Effector memory CD8-positive, alpha-beta T cell (primary cell): ENCODE data around the gene RABGAP1.

ENCODE experiments used
- ATAC-seq: fragments of 150-1000 bp; cut with Tn5 transposase; replicated peaks from 2 replicates; pipeline ENCODE4 v1.10.0; 2021; ENCODE audit warnings: mild to moderate bottlenecking, moderate library complexity
- DNase-seq, 3 experiments: peaks; one replicate each; pipeline ENCODE4 v3.0.0; 2021
- H3K27ac Mint-ChIP-seq, 2 donors: one replicate each; pipeline ENCODE4 v1.8.0; 2022; ENCODE audit warnings: mild to moderate bottlenecking in 2 of 2, mixed read lengths in 2 of 2, moderate library complexity in 2 of 2
- H3K27me3 Mint-ChIP-seq, 2 donors: one replicate each; pipeline ENCODE4 v1.8.0; 2022; ENCODE audit warnings: mixed read lengths in 2 of 2
- H3K36me3 Mint-ChIP-seq: one replicate; pipeline ENCODE4 v1.8.0; 2022; ENCODE audit warnings: mild to moderate bottlenecking, moderate library complexity, mixed read lengths; ENCODE audit not compliant: insufficient read depth
- H3K4me1 Mint-ChIP-seq, 2 donors: one replicate each; pipeline ENCODE4 v1.8.0; 2022; ENCODE audit warnings: low read depth in 2 of 2, mixed read lengths in 2 of 2
- H3K4me3 Mint-ChIP-seq, 2 donors: one replicate each; pipeline ENCODE4 v1.8.0; 2022; ENCODE audit warnings: mild to moderate bottlenecking in 2 of 2, mixed read lengths in 2 of 2, moderate library complexity in 2 of 2
- H3K9me3 Mint-ChIP-seq, 2 donors: one replicate each; pipeline ENCODE4 v1.8.0; 2022; ENCODE audit warnings: mixed read lengths in 2 of 2

Gene RABGAP1

DNA sequence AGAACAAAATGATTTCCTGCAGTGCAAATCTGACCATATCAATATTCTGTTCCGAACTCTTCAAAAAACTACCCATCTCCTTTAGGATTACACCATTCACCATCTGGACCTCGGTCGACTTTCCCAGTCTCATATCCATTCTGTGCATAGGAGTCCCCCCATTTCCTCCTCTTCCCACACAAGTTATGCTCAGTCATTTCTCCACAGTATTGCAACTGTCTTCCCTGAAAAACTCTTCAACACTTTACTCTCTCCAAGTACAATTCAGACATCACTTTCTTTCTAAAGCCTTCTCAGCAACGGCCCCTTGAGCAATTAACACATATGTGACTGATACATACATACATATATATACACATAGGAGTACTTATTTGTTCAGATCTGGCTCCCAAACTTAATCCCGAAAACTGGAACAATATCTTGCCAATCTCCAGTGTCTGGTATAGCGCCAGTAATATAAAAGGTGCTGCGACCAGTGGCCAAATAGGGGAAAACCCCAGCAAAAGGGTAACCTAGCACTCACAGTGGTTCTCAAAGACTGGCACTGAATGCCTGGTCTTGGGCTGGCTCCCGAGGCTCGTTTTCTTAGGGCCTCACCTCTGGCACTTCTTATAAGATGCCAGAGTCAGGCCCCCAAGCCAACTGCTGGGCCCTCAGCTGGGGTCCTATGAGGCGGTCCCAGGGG lies 10.1 kb upstream of the RABGAP1 start:
- peak; percentile 21 for ATAC-seq
- H3K27me3 Mint-ChIP-seq: no peaks in the 10 kb centered on the region
- no peak for DNase-seq
- H3K36me3 Mint-ChIP-seq: peaks cover 8% of the 10 kb centered on the region
- H3K9me3 Mint-ChIP-seq: no peaks in the 10 kb centered on the region
- no peak overlapping the region for H3K4me3 Mint-ChIP-seq
- H3K27ac Mint-ChIP-seq: no peak overlapping the region
- H3K4me1 Mint-ChIP-seq: peaks cover 9 to 20% of the 10 kb centered on the region in 2 donors

DNA sequence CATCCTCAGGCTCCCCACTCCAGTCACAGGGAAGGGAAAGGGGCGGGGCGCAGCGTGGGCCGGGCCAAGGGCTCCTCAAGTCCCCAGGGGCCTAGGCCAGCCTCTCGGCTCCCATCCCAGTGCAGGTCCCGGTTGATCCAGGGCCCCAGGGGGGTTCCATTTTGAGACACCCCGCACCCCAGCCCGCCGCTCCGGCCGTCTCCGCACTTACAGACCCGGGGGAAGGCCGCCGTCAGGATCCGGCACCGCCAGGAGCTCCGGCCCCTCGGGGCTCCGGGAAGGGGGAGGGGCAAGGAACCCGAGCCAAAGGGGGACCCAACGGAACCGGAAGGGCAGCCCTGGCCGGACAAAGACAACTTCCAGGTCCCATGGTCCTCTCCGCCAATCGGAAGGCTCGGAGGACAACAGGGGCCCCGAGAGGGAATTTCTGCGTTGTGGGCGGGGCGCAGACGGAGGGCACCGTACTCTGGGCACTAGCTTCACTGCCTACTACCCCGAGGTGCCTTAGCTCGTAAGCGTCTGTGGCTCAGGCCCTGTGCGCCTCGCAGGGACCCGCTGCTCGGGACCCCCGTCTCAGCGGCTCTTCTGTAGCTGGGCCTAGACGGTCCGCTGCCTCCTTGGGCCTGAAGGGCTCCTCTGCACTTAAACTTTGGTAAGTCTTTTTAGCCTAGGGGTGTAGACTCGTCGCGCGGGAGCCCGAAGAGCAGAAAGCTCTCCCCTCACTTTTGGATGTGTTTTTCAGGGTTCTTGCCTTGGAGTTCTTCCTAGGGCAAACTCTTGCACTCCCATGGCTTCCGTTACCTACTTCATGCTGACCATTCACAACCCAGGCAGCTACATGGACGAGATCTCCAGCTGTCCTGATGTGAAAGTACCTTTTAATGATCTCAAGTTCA lies 9.3 kb upstream of the RABGAP1 start, which contains the start of gene ZBTB26:
ZBTB26 (minus strand) TSS at position 287 of the 896 bp plus-strand sequence. CDS start 11,578 bp downstream, outside the sequence.
- no peaks in the 10 kb centered on the region for H3K27me3 Mint-ChIP-seq
- peak; percentile 97 for ATAC-seq
- peaks cover 8% of the 10 kb centered on the region for H3K36me3 Mint-ChIP-seq

DNA sequence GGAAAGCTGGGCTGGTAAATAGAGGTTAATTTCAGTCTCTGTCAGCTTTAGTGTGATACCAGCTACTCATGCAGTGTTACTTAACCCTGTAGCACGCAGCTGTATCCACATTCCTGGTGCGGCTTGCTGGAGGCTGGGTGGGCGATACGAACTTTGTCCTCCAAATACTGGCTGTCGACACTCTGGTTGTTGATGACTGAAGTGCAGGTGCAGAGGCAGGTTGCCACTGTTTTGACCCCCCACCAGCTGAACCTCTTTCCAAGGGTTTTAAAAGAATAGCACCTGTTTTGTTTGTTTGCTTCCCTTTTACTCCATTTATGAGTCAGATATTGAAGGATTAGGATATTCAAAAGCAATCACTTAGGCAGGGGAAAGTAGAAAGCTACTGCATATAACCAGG lies 4.4 kb upstream of the RABGAP1 start:
- Mint-ChIP-seq H3K4me1 (peaks cover 15 to 31% of the 10 kb centered on the region in 2 donors), H3K4me3 (no peak overlapping the region), H3K27ac (no peak overlapping the region), H3K9me3 (no peaks in the 10 kb centered on the region), H3K36me3 (peaks cover 17% of the 10 kb centered on the region), H3K27me3 (no peaks in the 10 kb centered on the region)
- DNase-seq: no peak
- no peak for ATAC-seq

More for the DNA sequence above, 9.3 kb upstream of the RABGAP1 start, which contains the start of gene ZBTB26:
- H3K9me3 Mint-ChIP-seq: no peaks in the 10 kb centered on the region
- no peak within 1 kb of the TSS for H3K27ac Mint-ChIP-seq
- H3K4me1 Mint-ChIP-seq: peaks cover 9 to 20% of the 10 kb centered on the region in 2 donors
- no peak within 1 kb of the TSS for H3K4me3 Mint-ChIP-seq
- peak; percentile 84 to 89 (median 87) for DNase-seq

DNA sequence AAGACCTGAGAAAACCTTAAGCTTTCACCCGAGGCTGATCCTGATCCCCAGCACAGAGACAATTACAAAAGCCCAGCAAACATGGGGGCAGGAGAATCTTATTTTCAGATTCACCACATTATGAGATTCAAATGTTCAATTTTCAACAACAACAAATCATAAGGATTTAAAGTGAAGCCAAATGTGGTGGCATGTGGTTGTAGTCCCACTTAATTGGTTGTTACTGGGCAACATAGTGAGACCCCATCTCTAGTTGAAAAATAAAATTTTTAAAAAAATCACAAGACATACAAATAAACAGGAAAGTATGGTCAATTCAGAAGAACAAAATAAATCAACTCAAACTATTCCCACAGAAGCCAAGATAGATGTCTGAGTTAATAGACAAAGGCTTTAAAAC lies 3.9 kb upstream of the RABGAP1 start:
- Mint-ChIP-seq H3K4me1 (peaks cover 19 to 34% of the 10 kb centered on the region in 2 donors), H3K36me3 (peaks cover 20% of the 10 kb centered on the region), H3K27ac (no peak overlapping the region), H3K27me3 (no peaks in the 10 kb centered on the region), H3K4me3 (no peak overlapping the region), H3K9me3 (no peaks in the 10 kb centered on the region)
- no peak for DNase-seq
- ATAC-seq: no peak

DNA sequence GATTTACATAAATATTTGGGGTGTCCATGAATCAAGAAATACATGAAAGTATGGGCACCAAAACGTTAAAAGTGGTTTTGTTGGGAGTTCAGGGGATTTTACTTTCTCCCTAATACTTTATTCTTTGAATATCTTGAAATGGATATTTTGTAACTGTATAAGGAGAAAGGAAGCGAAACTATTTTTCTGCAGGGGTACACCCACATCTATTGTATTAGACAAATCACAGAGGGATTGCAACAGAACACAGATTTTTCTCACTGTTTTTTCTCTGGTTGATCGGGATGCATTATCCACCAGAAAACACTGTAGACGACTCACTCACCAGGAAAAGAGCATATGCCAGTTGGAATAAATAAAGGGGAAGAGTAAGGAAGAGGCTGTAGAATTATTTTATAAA lies 1.2 kb upstream of the RABGAP1 start:
- Mint-ChIP-seq H3K36me3 (peaks cover 15% of the 10 kb centered on the region), H3K27me3 (no peaks in the 10 kb centered on the region), H3K27ac (peak overlapping the region in 1 of 2 donors; percentile 46), H3K9me3 (no peaks in the 10 kb centered on the region), H3K4me3 (peak overlapping the region in 1 of 2 donors; percentile 51), H3K4me1 (peaks cover 14 to 27% of the 10 kb centered on the region in 2 donors)
- no peak for DNase-seq
- ATAC-seq: no peak

DNA sequence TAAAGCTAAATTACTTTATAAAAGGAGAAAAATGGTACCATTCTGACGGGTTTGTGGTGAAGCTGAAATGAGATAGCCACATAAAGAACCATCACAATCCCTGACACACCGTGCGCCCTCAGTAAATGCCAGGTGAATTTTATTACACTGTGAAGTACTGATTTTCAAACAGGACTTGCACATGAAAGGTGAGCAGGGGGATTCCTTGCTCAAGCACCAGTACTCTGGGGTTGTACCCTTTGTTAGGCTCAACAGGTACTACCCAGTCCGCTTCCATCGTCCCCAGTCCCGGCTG lies 419 bp upstream of the RABGAP1 start:
- ATAC-seq: no peak
- Mint-ChIP-seq H3K27ac (peak overlapping the region; percentile 94 to 95), H3K4me1 (peaks cover 16 to 25% of the 10 kb centered on the region in 2 donors), H3K27me3 (no peaks in the 10 kb centered on the region), H3K9me3 (no peaks in the 10 kb centered on the region), H3K36me3 (peaks cover 13% of the 10 kb centered on the region), H3K4me3 (peak overlapping the region; percentile 92 to 93)
- DNase-seq: no peak

DNA sequence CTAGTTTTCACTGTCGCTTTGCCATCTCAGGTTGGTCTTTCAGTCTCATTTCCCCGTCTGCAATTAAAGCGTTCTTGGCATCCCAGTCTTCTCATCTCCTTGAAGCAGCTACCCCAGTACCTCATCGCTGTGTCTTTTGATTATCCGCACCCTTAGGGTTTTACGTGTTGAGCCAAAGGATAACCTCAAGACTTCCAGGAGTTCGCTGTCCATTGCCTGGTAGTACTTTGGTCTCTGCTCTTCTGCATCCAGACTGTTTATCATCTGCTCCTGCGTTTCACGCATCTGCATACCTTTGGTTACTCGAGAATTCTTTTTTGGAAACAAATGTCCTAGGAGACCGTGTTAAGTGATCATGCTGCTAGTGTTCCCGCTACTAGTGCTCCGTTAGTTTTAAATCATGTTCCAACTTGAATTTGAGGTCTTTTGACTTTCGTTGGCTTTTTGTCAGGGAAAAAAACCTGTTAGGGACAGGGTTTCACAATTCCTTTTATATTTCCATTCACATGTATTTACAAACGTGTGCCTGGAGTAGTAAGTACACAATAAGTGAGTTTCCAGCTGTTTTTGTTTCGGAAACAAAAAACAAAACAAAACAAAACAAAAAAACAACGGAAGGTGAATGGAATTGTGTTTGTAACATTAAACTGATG lies 888 bp downstream of the RABGAP1 start:
- Mint-ChIP-seq H3K4me3 (peak overlapping the region; percentile 92 to 93), H3K36me3 (peaks cover 12% of the 10 kb centered on the region), H3K4me1 (peaks cover 17 to 31% of the 10 kb centered on the region in 2 donors), H3K27ac (peak overlapping the region; percentile 94 to 95), H3K9me3 (no peaks in the 10 kb centered on the region), H3K27me3 (no peaks in the 10 kb centered on the region)
- DNase-seq (no peak), ATAC-seq (no peak)

DNA sequence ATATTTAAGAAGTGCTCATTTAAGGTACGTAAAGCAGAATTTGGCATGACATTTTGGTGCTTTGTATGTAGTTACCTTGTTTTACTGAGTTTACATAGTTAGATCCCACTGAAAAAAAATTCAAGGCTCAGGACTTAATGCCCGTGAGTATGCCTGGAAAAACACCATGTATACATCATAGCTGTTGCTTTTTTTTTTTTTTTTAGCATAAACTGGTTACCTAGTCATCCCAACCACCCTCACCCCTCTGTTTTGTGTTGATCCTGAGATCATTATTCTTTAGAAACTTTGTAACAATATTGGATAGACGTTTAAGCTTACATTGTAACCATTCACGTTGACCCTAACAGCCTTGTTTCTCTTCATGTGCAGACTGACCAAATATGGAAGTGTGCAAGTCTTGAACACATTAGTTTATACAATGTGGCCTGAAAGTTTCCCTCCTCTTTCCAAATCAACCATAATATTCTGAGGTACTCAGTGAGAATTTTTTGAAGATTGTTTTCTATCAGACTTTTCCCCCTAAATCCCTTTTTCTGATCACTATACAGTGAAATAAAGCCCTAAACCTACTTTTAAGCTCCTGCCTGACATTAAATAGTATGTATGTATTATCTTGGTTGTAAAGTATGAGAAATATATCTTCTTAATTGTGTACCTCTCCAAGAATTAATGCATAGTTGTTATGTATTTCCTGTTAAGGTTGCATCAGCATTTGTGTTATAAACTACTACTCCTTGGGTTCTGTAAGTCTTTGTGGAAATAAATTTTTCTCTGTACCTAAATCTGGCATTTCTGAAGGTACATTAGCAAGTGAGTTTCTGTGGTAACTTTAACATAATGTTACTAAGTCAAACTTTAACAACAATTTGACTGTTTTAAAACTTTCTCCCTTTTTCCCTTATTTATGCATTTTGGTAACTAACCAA lies 4.4 kb downstream of the RABGAP1 start:
- Mint-ChIP-seq H3K4me3 (no peak overlapping the region), H3K4me1 (peaks cover 27 to 50% of the 10 kb centered on the region in 2 donors), H3K27me3 (no peaks in the 10 kb centered on the region), H3K9me3 (no peaks in the 10 kb centered on the region), H3K27ac (no peak overlapping the region), H3K36me3 (peaks cover 15% of the 10 kb centered on the region)
- DNase-seq (no peak), ATAC-seq (no peak)

DNA sequence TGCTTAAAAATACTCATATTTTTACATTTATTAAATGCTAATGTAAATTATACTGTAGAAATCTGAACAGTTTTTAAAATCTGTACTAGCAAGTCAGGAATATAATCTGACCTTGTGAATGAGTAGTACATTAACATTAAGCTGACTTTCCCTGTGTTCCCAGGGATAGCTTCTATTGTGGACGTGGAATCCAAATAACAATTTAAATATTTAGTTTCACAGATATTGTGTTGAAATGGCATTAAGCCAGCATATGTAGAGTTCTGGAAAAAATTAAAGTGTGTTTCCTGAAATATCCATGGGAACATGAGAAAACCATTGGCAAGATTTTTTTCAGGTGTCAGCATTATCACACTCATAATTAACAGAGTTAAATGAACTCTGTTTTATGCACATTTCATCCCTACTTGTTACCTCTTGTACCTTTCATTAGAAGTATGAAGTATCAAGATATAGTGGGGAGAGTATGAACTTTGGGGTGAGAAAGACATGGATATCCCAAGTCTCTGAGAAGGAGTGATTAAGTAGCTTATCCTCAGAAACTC lies 5.7 kb downstream of the RABGAP1 start:
- H3K36me3 Mint-ChIP-seq: peaks cover 9% of the 10 kb centered on the region
- H3K27ac Mint-ChIP-seq: peak overlapping the region; percentile 15 to 84
- no peaks in the 10 kb centered on the region for H3K9me3 Mint-ChIP-seq
- H3K27me3 Mint-ChIP-seq: no peaks in the 10 kb centered on the region
- H3K4me1 Mint-ChIP-seq: peaks cover 27 to 46% of the 10 kb centered on the region in 2 donors
- DNase-seq: no peak
- ATAC-seq: no peak
- no peak overlapping the region for H3K4me3 Mint-ChIP-seq

DNA sequence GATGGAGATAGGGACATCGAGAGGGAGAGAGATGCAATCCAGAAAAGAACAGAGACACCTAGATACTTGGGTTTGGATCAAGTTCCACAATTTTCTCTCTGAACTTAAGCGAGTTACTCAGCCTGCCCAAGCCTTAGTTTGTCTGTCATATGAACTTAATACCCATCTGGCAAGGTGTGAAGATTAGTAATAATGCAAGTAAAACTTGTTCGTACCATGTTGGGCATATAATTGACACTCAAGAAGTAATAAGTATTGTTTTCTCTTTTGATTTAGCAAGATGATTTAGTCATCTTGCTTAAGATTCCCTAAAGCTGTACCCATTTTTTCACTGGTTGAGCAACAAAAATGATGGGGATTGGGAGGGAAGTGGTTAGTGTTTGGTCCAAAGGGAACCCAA lies 7.5 kb downstream of the RABGAP1 start:
- Mint-ChIP-seq H3K27ac (peak overlapping the region; percentile 15 to 84), H3K27me3 (no peaks in the 10 kb centered on the region), H3K4me1 (peaks cover 22 to 38% of the 10 kb centered on the region in 2 donors), H3K36me3 (peaks cover 6% of the 10 kb centered on the region), H3K4me3 (peak overlapping the region; percentile 15 to 58), H3K9me3 (no peaks in the 10 kb centered on the region)
- DNase-seq: no peak
- ATAC-seq: peak; percentile 49

DNA sequence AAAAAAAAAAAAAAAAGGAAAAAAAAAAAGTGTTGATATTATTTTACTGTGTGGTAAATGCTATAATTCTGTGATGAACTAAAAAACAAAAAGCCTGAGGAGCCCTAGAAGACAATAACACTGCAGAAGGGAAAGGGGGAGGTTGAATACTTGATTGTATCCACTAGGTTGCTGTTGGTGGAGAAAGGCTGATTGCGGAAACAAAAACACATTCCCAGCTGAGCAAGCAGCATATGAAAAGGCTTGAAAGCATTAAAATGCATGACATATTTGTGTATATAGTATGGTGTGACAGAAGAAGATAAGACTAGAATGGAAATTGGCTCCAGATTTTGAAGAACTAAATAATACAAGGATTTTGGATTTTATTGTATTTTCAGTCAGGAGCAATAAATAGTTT lies 8.9 kb downstream of the RABGAP1 start:
- ATAC-seq: no peak
- DNase-seq: no peak
- Mint-ChIP-seq H3K9me3 (no peaks in the 10 kb centered on the region), H3K36me3 (peaks cover 6% of the 10 kb centered on the region), H3K27me3 (no peaks in the 10 kb centered on the region), H3K27ac (no peak overlapping the region), H3K4me3 (no peak overlapping the region), H3K4me1 (peaks cover 24 to 43% of the 10 kb centered on the region in 2 donors)

DNA sequence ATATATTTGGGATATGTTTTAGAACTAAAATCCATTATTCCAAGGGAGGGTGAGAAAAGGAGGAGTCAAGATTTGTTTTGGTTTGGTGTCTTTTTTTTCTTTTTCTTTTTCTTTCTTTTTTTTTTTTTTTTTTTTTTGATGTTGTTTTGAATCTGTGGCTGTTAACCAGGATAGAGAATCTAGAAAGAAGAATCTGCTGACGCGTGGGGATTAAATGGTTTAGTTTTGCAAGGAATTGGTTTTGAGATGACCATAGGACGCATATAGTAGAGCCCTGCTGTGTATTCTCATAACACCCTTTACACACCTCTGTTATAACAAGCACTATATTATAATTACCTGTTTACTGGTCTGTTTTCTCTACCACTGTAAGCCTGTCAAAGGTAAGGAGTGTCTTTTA lies 9.4 kb downstream of the RABGAP1 start:
- Mint-ChIP-seq H3K27me3 (no peaks in the 10 kb centered on the region), H3K4me3 (no peak overlapping the region), H3K27ac (no peak overlapping the region), H3K36me3 (peaks cover 6% of the 10 kb centered on the region), H3K4me1 (peaks cover 23 to 46% of the 10 kb centered on the region in 2 donors), H3K9me3 (no peaks in the 10 kb centered on the region)
- DNase-seq: no peak
- ATAC-seq: no peak
